H1 (cell line): ENCODE data around the gene SLC38A10. TPM values are rescaled to one million over a fixed set of nuclear protein-coding genes. Genes with fewer than 3 reads are reported as not detected.

ENCODE experiments used
- CTCF ChIA-PET: fragments of 300-600 bp; sonication (Branson Sonifier 250); formaldehyde crosslinking; loops from one replicate; lab custom pipeline; 2021; ENCODE audit not compliant: partially characterized antibody; lab: Charles Lee
- POLR2A ChIA-PET: fragments of 300-600 bp; sonication (Branson Sonifier 250); formaldehyde crosslinking; loops from one replicate; lab custom pipeline; 2021; ENCODE audit warnings: inconsistent platforms; ENCODE audit not compliant: partially characterized antibody; lab: Charles Lee
- DNase-seq, 2 experiments: peaks; one replicate each; pipeline versions ENCODE4 v3.0.0 to v3.0.0-alpha.2; 2010 to 2022; ENCODE audit warnings: low spot score in 2 of 2, low read depth in 1 of 2, mixed read lengths in 1 of 2
- FAIRE-seq: peaks from 2 replicates; lab custom pipeline; 2011; peaks lifted over from hg19 to GRCh38; lab: Jason Lieb, UNC
- H2AFZ ChIP-seq: 2 replicates; pipeline ENCODE4 v1.8.1; 2012; ENCODE audit warnings: low read length, inconsistent platforms
- H2AK5ac ChIP-seq: 2 replicates; pipeline ENCODE4 v1.6.1; 2013; ENCODE audit warnings: low read depth, low read length
- H2BK120ac ChIP-seq: replicated peaks from 2 replicates; pipeline ENCODE3; 2013; ENCODE audit warnings: low read depth, low read length, inconsistent platforms
- H2BK12ac ChIP-seq: 2 replicates; pipeline ENCODE4 v1.6.1; 2013; ENCODE audit warnings: low read depth, low read length
- H2BK15ac ChIP-seq: 2 replicates; pipeline ENCODE4 v1.6.1; 2013; ENCODE audit warnings: low read length
- H2BK20ac ChIP-seq: 2 replicates; pipeline ENCODE4 v1.6.1; 2013; ENCODE audit warnings: low read length
- H2BK5ac ChIP-seq: 2 replicates; pipeline ENCODE4 v1.6.1; 2013; ENCODE audit warnings: low read depth, low read length
- H3K14ac ChIP-seq: 2 replicates; pipeline ENCODE4 v1.6.1; 2013; ENCODE audit warnings: inconsistent platforms; ENCODE audit not compliant: insufficient read length
- H3K18ac ChIP-seq: 2 replicates; pipeline ENCODE4 v1.6.1; 2013; ENCODE audit warnings: low read length; ENCODE audit errors: extremely low read depth
- H3K23ac ChIP-seq: 2 replicates; pipeline ENCODE4 v1.6.1; 2013; ENCODE audit warnings: inconsistent platforms; ENCODE audit not compliant: insufficient read length
- H3K23me2 ChIP-seq: 2 replicates; pipeline ENCODE4 v1.6.1; 2013; ENCODE audit warnings: low read depth, low read length
- H3K27ac ChIP-seq: 2 replicates; pipeline ENCODE4 v1.6.1; 2011; ENCODE audit warnings: low read depth, low read length, inconsistent platforms
- H3K27me3 ChIP-seq, 4 experiments: replicated peaks in 1 of 4; 1 replicate in 1 of 4; 2 replicates in 3 of 4; pipeline versions ENCODE4 v1.6.1 to v1.8.1; 2011 to 2013; ENCODE audit warnings: low read length in 3 of 4, mild to moderate bottlenecking in 3 of 4, inconsistent platforms in 2 of 4, mixed read lengths in 2 of 4, moderate library complexity in 1 of 4; ENCODE audit not compliant: control insufficient read depth in 3 of 4, insufficient read depth in 3 of 4; ENCODE audit errors: extremely low read depth in 1 of 4
- H3K36me3 ChIP-seq, 4 experiments: 2 replicates each; pipeline versions ENCODE4 v1.6.1 to v1.8.1; 2011 to 2013; ENCODE audit warnings: mild to moderate bottlenecking in 4 of 4, low read length in 3 of 4, moderate library complexity in 2 of 4, control low read depth in 1 of 4, inconsistent platforms in 1 of 4; ENCODE audit not compliant: insufficient read depth in 4 of 4, control insufficient read depth in 2 of 4
- H3K4ac ChIP-seq: replicated peaks from 2 replicates; pipeline ENCODE3; 2013; ENCODE audit warnings: low read length, low read depth, mixed read lengths, inconsistent platforms; ENCODE audit not compliant: insufficient read length
- H3K4me1 ChIP-seq, 4 experiments: replicated peaks in 1 of 4; 1 replicate in 1 of 4; 2 replicates in 3 of 4; pipeline versions ENCODE4 v1.6.1 to v1.8.1; 2011 to 2013; ENCODE audit warnings: low read length in 3 of 4, inconsistent platforms in 2 of 4, mixed read lengths in 1 of 4; ENCODE audit not compliant: insufficient read depth in 4 of 4, control insufficient read depth in 3 of 4
- H3K4me2 ChIP-seq, 2 experiments: 2 replicates each; pipeline versions ENCODE4 v1.6.1 to v1.8.1; 2011 to 2013; ENCODE audit warnings: low read depth in 2 of 2, low read length in 2 of 2, control low read depth in 1 of 2, inconsistent platforms in 1 of 2, mild to moderate bottlenecking in 1 of 2; ENCODE audit not compliant: insufficient read depth in 1 of 2
- H3K4me3 ChIP-seq, 4 experiments: fragments of 200-600, 300-600 bp in 1 of 4; sonication (generic), shearing (Covaris generic), sonication (Bioruptor Twin) in 1 of 4; 2 replicates each; pipeline versions ENCODE4 v1.5.1 to v1.8.1; 2011 to 2016; ENCODE audit warnings: low read length in 4 of 4, low read depth in 3 of 4, control low read depth in 2 of 4, inconsistent platforms in 2 of 4, mild to moderate bottlenecking in 2 of 4, mixed read lengths in 1 of 4, moderate library complexity in 1 of 4; ENCODE audit not compliant: insufficient read depth in 2 of 4; ENCODE audit errors: extremely low read depth in 1 of 4
- H3K56ac ChIP-seq: replicated peaks from 2 replicates; pipeline ENCODE3; 2013; ENCODE audit warnings: low read depth, mild to moderate bottlenecking, mixed read lengths, low read length, inconsistent platforms; ENCODE audit not compliant: insufficient read length
- H3K79me1 ChIP-seq: 2 replicates; pipeline ENCODE4 v1.6.1; 2013; ENCODE audit warnings: low read depth, low read length, control low read depth
- H3K79me2 ChIP-seq, 2 experiments: 2 replicates each; pipeline versions ENCODE4 v1.6.1 to v1.8.1; 2012 to 2013; ENCODE audit warnings: low read length in 2 of 2, mild to moderate bottlenecking in 2 of 2, inconsistent platforms in 1 of 2; ENCODE audit not compliant: insufficient read depth in 2 of 2, control insufficient read depth in 1 of 2
- H3K9ac ChIP-seq, 4 experiments: replicated peaks in 1 of 4; 1 replicate in 1 of 4; 2 replicates in 3 of 4; pipeline versions ENCODE4 v1.6.1 to v1.8.1; 2011 to 2013; ENCODE audit warnings: low read depth in 3 of 4, low read length in 3 of 4, control low read depth in 2 of 4, mild to moderate bottlenecking in 2 of 4, moderate library complexity in 2 of 4, inconsistent platforms in 1 of 4; ENCODE audit errors: extremely low read depth in 1 of 4
- H3K9me3 ChIP-seq, 2 experiments: 2 replicates each; pipeline versions ENCODE4 v1.6.1 to v1.8.1; 2012 to 2013; ENCODE audit warnings: mild to moderate bottlenecking in 2 of 2, moderate library complexity in 2 of 2, control low read depth in 1 of 2, inconsistent platforms in 1 of 2, low read depth in 1 of 2, low read length in 1 of 2, mixed read lengths in 1 of 2; ENCODE audit not compliant: insufficient read depth in 2 of 2
- H4K20me1 ChIP-seq, 2 experiments: replicated peaks in 1 of 2; 2 replicates each; pipeline versions ENCODE3 to v1.8.1; 2011 to 2013; ENCODE audit warnings: inconsistent platforms in 2 of 2, low read length in 2 of 2, mild to moderate bottlenecking in 1 of 2; ENCODE audit not compliant: insufficient read depth in 2 of 2, control insufficient read depth in 1 of 2
- H4K5ac ChIP-seq: 2 replicates; pipeline ENCODE4 v1.6.1; 2013; ENCODE audit warnings: low read length, low read depth, mixed read lengths, inconsistent platforms; ENCODE audit not compliant: insufficient read length
- H4K8ac ChIP-seq: 2 replicates; pipeline ENCODE4 v1.8.0; 2013; ENCODE audit warnings: mild to moderate bottlenecking, moderate library complexity, low read length, inconsistent platforms; ENCODE audit not compliant: insufficient read depth; ENCODE audit errors: extremely low read depth
- H4K91ac ChIP-seq: replicated peaks from 2 replicates; pipeline ENCODE3; 2013; ENCODE audit warnings: low read length, mixed read lengths, inconsistent platforms; ENCODE audit not compliant: insufficient read length
- EZH2 ChIP-seq: fragments of 200-600 bp; sonication (generic); IDR thresholded peaks from 2 replicates; pipeline ENCODE4 v1.7.1; 2012; ENCODE audit warnings: low read depth, mild to moderate bottlenecking, moderate library complexity, low read length, inconsistent platforms; ENCODE audit not compliant: severe bottlenecking
- GABPA ChIP-seq: IDR thresholded peaks from 2 replicates; pipeline ENCODE4 v1.6.1; 2011; ENCODE audit warnings: mild to moderate bottlenecking, low read length, moderate library complexity, borderline replicate concordance; ENCODE audit not compliant: insufficient read depth
- KDM4A ChIP-seq: IDR thresholded peaks from one replicate; pipeline ENCODE4 v1.7.1; 2012; ENCODE audit warnings: low read depth, mild to moderate bottlenecking, moderate library complexity, low read length, inconsistent platforms; ENCODE audit not compliant: severe bottlenecking
- NRF1 ChIP-seq: IDR thresholded peaks from 2 replicates; pipeline ENCODE4 v1.6.1; 2011; ENCODE audit warnings: mild to moderate bottlenecking, low read depth, low read length, improper control_type of control experiment
- PHF8 ChIP-seq: fragments of 200-600 bp; sonication (generic); conservative IDR thresholded peaks from 2 replicates; pipeline ENCODE4 v1.7.1; 2012; ENCODE audit warnings: low read depth, mild to moderate bottlenecking, inconsistent platforms, low read length, moderate library complexity
- POLR2AphosphoS5 ChIP-seq: IDR thresholded peaks from 2 replicates; pipeline ENCODE4 v1.6.1; 2011; ENCODE audit warnings: low read depth, low read length
- POU5F1 ChIP-seq: IDR thresholded peaks from 2 replicates; pipeline ENCODE4 v1.6.1; 2011; ENCODE audit warnings: low read depth, mild to moderate bottlenecking, low read length, moderate library complexity
- SAP30 ChIP-seq: fragments of 300-600 bp; sonication (generic); IDR thresholded peaks from 2 replicates; pipeline ENCODE4 v1.7.1; 2012; ENCODE audit warnings: low read length, moderate library complexity, mild to moderate bottlenecking, inconsistent platforms; ENCODE audit not compliant: insufficient read depth, insufficient replicate concordance
- SIN3A ChIP-seq, 2 experiments: IDR thresholded peaks in 1 of 2; conservative IDR thresholded peaks in 1 of 2; 2 replicates each; pipeline ENCODE4 v1.6.1; 2011 to 2012; ENCODE audit warnings: low read length in 2 of 2, improper control_type of control experiment in 1 of 2, low read depth in 1 of 2, mild to moderate bottlenecking in 1 of 2
- SUZ12 ChIP-seq: fragments of 200-600 bp; sonication (generic); IDR thresholded peaks from 2 replicates; pipeline ENCODE4 v1.6.1; 2012; ENCODE audit warnings: mild to moderate bottlenecking, inconsistent platforms, low read length, moderate library complexity, mixed read lengths
- TCF12 ChIP-seq: IDR thresholded peaks from 2 replicates; pipeline ENCODE4 v1.6.1; 2011; ENCODE audit warnings: low read depth, mild to moderate bottlenecking, low read length
- WGBS, 2 experiments: shearing (Covaris generic) in 1 of 2; methylation state at CpG; one replicate each; pipeline versions ENCODE4 v1.1.6 to v1.1.7; 2013 to 2015; ENCODE audit warnings: low lambda C conversion rate in 2 of 2, mixed read lengths in 2 of 2, inconsistent platforms in 1 of 2, low coverage in 1 of 2, missing lambda C conversion rate in 1 of 2; ENCODE audit not compliant: insufficient replicate concordance in 2 of 2, insufficient coverage in 1 of 2, insufficient read length in 1 of 2; ENCODE audit errors: extremely low coverage in 1 of 2, missing lambda C conversion rate in 1 of 2; 5-methylcytosine and 5-hydroxymethylcytosine counted together
- polyA plus RNA-seq, 7 experiments: library from polyadenylated mRNA; depleted of rRNA in 3 of 7; stranded (reverse) in 5 of 7; unstranded in 2 of 7; fragments of >200 nt in 5 of 7; fragments of 200-250 nt in 2 of 7; gene quantifications; 1 replicate in 5 of 7; 2 replicates in 1 of 7; 4 replicates in 1 of 7; pipeline versions ENCODE4 v1.2.1 to v1.2.3, GENCODE V29; 2011 to 2013; ENCODE audit warnings: missing spikeins in 2 of 7, mixed read lengths in 2 of 7
- total RNA-seq: library from RNA; stranded (reverse); fragmentation: NEBNext Ultra II Directional; extraction: Animal tissue kit (Norgen Biotek cat#: 25700); gene quantifications from 2 replicates; pipeline ENCODE4 v1.2.1, GENCODE V29; 2021

Gene SLC38A10
- total and polyA plus RNA-seq, 2 of the 8 experiments (the other 6 are each of a cell fraction or from before 2014, with no cell fraction given), result 26.4 to 41.0 TPM

- no peak overlapping the region for H2BK20ac ChIP-seq
- H2BK15ac ChIP-seq, result no peak overlapping the region
- H4K91ac ChIP-seq, result no peak overlapping the region
- no peak overlapping the region for H3K4ac ChIP-seq
- CTCF ChIA-PET, result interaction anchor here (1.1 to 1.6 kb wide), 3 partner anchors 12 to 79 kb away, joined by 3 to 4 read pairs (median 4); no protein-coding TSS in a partner anchor
- H2AK5ac ChIP-seq, result no peak overlapping the region
- peaks cover 4 to 12% of the 10 kb centered on the region in 2 experiments for H4K20me1 ChIP-seq
- no peak for FAIRE-seq
- no peak overlapping the region for H4K8ac ChIP-seq
- no peaks in the 10 kb centered on the region for H3K27me3 ChIP-seq
- H2BK120ac ChIP-seq, result no peak overlapping the region
- H4K5ac ChIP-seq, result no peak overlapping the region
- H3K9ac ChIP-seq, result no peak overlapping the region
- H3K23ac ChIP-seq, result no peak overlapping the region
- no peak overlapping the region for H2BK12ac ChIP-seq
- H3K79me1 ChIP-seq, result peaks cover 19% of the 10 kb centered on the region
- POLR2A ChIA-PET, result interaction anchor here (1.0 to 1.1 kb wide), 2 partner anchors 14 to 20 kb away, joined by 3 read pairs; no protein-coding TSS in a partner anchor
- WGBS, 2 experiments, result 85% methylated on average over 13 of the region's 13 CpGs; no CpG with 5 or more reads in 1 of the 2 experiments
- H3K79me2 ChIP-seq, result peaks cover 0 to 15% of the 10 kb centered on the region in 2 experiments; a peak in 1 of 4 replicates
- no peaks in the 10 kb centered on the region for H3K9me3 ChIP-seq
- no peak for DNase-seq
- H2BK5ac ChIP-seq, result no peak overlapping the region
- H3K14ac ChIP-seq, result no peak overlapping the region
- no peak overlapping the region for H3K4me3 ChIP-seq
- H3K56ac ChIP-seq, result no peak overlapping the region
- no peak overlapping the region for H3K18ac ChIP-seq
- H3K4me1 ChIP-seq, result peaks cover 0 to 12% (median 9%) of the 10 kb centered on the region in 4 experiments; a peak in 5 of 7 replicates
- H3K23me2 ChIP-seq, result peaks cover 9% of the 10 kb centered on the region; the same call in 1 of the 2 replicates
- no peak overlapping the region for H3K27ac ChIP-seq
- peaks cover 0 to 5% (median 0%) of the 10 kb centered on the region in 4 experiments; a peak in 1 of 8 replicates for H3K36me3 ChIP-seq
- H3K4me2 ChIP-seq, result no peak overlapping the region
- no peak overlapping the region for H2AFZ ChIP-seq
- TF ChIP-seq SAP30 (no peak), KDM4A (no peak), SUZ12 (no peak), SIN3A (conservative IDR thresholded peaks at IDR 0.05 in 1 of 2, IDR thresholded peaks at IDR 0.05 in 1 of 2; ENCODE audit: low read depth in 1 of 2, low read length in 2 of 2) (no peak), GABPA (no peak), EZH2 (no peak), NRF1 (no peak), PHF8 (no peak), POU5F1 (no peak), TCF12 (no peak), POLR2AphosphoS5 (no peak)
Measured at GRCh38 chr17:81218459-81218858, 76.6 kb downstream of the SLC38A10 start.
